Measurements from ENCODE around the gene PTPN13. TPM values are rescaled to one million over a fixed set of nuclear protein-coding genes. Genes with fewer than 3 reads are reported as not detected.

Gene PTPN13
- total and polyA plus RNA-seq, 2 donors from 2014 or later: 10.2 to 62.3 TPM

DNA sequence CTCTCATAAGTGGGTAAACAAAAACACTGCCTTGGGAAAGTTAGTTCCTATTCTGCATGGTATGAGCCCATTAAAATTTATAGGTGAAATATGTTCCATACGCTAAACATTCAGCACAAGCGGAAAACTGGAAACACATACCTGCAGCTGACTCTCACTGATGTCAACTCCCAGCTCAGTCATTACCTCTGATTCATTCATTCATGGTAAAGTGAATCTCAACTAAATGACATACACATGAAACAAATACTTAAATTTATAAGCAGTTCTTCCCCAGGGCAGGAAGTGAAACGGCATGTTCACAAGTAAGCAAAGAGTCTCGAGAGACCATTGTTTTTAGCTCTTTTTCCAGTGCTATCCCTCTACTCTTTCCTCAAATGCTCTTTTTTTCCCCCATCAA lies 253.5 kb downstream of the PTPN13 start:
- H3K9ac ChIP-seq (ENCODE audit: low read length in 3 of 3): no peak overlapping the region
- peaks cover 0 to 2% (median 0%) of the 10 kb centered on the region in 3 donors for H3K4me1 ChIP-seq (ENCODE audit: control insufficient read depth in 2 of 3, insufficient read depth in 2 of 3, low read depth in 1 of 3, low read length in 3 of 3)
- no peaks in the 10 kb centered on the region for H3K9me3 ChIP-seq (ENCODE audit: control insufficient read depth in 2 of 3, insufficient read depth in 1 of 3, low read length in 3 of 3)
- H3K27ac ChIP-seq (ENCODE audit: low read depth in 2 of 2, low read length in 2 of 2): no peak overlapping the region
- no peak overlapping the region for H3K4me3 ChIP-seq (ENCODE audit: low read length in 3 of 3)
- no peaks in the 10 kb centered on the region for H3K27me3 ChIP-seq (ENCODE audit: control insufficient read depth, insufficient read depth, low read length)
- FAIRE-seq (no peak), DNase-seq (no peak)
- TF ChIP-seq CTCF (IDR thresholded peaks at IDR 0.05; ENCODE audit: borderline replicate concordance, extremely low read depth, insufficient read depth): no peak
- no peaks in the 10 kb centered on the region for H3K36me3 ChIP-seq (ENCODE audit: control insufficient read depth in 2 of 3, insufficient read depth in 3 of 3, low read length in 3 of 3)
- intact Hi-C loops (cut with DNase I): no loop called here

DNA sequence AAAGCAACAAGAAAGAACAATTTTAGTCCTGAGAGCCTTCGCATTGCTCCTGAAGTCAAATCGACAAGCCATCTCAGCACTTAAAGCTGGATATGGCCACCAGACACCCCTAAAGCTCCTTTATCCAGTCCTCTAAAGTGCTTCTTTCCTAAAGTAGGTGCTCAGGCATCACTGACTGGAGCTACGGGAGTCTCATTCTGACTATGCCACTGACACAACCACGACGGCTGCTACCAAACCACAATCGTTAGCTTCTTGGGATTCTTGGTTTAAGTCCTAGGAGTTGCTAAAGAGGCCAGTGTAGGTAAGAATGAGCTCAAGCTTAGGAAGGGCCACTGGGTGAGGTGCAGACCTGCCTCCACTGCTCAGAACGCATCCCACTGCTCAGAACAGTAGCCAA lies 254.0 kb downstream of the PTPN13 start:
- intact Hi-C loops (cut with DNase I): no loop called here
- no peak for FAIRE-seq
- no peaks in the 10 kb centered on the region for H3K36me3 ChIP-seq (ENCODE audit: control insufficient read depth in 2 of 3, insufficient read depth in 3 of 3, low read length in 3 of 3)
- no peaks in the 10 kb centered on the region for H3K27me3 ChIP-seq (ENCODE audit: control insufficient read depth, insufficient read depth, low read length)
- no peaks in the 10 kb centered on the region for H3K9me3 ChIP-seq (ENCODE audit: control insufficient read depth in 2 of 3, insufficient read depth in 1 of 3, low read length in 3 of 3)
- no peak for DNase-seq
- H3K4me3 ChIP-seq (ENCODE audit: low read length in 3 of 3): no peak overlapping the region
- TF ChIP-seq CTCF (IDR thresholded peaks at IDR 0.05; ENCODE audit: borderline replicate concordance, extremely low read depth, insufficient read depth): no peak
- peaks cover 0 to 2% (median 0%) of the 10 kb centered on the region in 3 donors for H3K4me1 ChIP-seq (ENCODE audit: control insufficient read depth in 2 of 3, insufficient read depth in 2 of 3, low read depth in 1 of 3, low read length in 3 of 3)
- no peak overlapping the region for H3K27ac ChIP-seq (ENCODE audit: low read depth in 2 of 2, low read length in 2 of 2)
- no peak overlapping the region for H3K9ac ChIP-seq (ENCODE audit: low read length in 3 of 3)

- Histone ChIP-seq H3K4me3 (ENCODE audit: low read length in 3 of 3) (no peak within 1 kb of the TSS), H3K36me3 (ENCODE audit: control insufficient read depth in 2 of 3, insufficient read depth in 3 of 3, low read length in 3 of 3) (no peaks in the 10 kb centered on the region), H3K9ac (ENCODE audit: low read length in 3 of 3) (no peak within 1 kb of the TSS), H3K27me3 (ENCODE audit: control insufficient read depth, insufficient read depth, low read length) (no peaks in the 10 kb centered on the region), H3K4me1 (ENCODE audit: control insufficient read depth in 2 of 3, insufficient read depth in 2 of 3, low read depth in 1 of 3, low read length in 3 of 3) (peaks cover 0 to 2% (median 0%) of the 10 kb centered on the region in 3 donors), H3K27ac (ENCODE audit: low read depth in 2 of 2, low read length in 2 of 2) (peak within 1 kb of the TSS in 1 of 2 donors; percentile 2), H3K9me3 (ENCODE audit: control insufficient read depth in 2 of 3, insufficient read depth in 1 of 3, low read length in 3 of 3) (no peaks in the 10 kb centered on the region)
- FAIRE-seq: no peak
- intact Hi-C loops (cut with DNase I): no loop called here
- TF ChIP-seq CTCF (IDR thresholded peaks at IDR 0.05; ENCODE audit: borderline replicate concordance, extremely low read depth, insufficient read depth): no peak
- peak in 1 of 5 donors; percentile 11 for DNase-seq
These were observed 254.9 kb downstream of the PTPN13 start, which contains the start of gene SLC10A6 for GRCh38 chr4:86848732-86849619. Gene SLC10A6, minus strand, starts transcription at chr4:86849384. Its CDS starts 269 bp downstream, at chr4:86849115.

Measured in kidney (tissue), 14 donors.